Coronary artery (tissue), 2 donors: Measurements from ENCODE around the gene HOXC9.

Source experiments
- DNase-seq: peaks from one replicate; pipeline ENCODE4 v3.0.0-alpha.2; 2017; ENCODE audit warnings: low spot score
- H3K27ac ChIP-seq, 2 donors: fragments of 200-600 bp; sonication (generic); one replicate each; pipeline ENCODE4 v1.5.1; 2016 to 2019
- H3K4me3 ChIP-seq: fragments of 200-600 bp; sonication (generic); 2 replicates; pipeline ENCODE4 v1.5.1; 2016; ENCODE audit warnings: mild to moderate bottlenecking, moderate library complexity
- CTCF ChIP-seq: fragments of 200-600 bp; sonication (generic); IDR thresholded peaks from one replicate; pipeline ENCODE4 v1.5.1; 2019; ENCODE audit warnings: antibody characterized with exemption

The HOXC9 gene

DNA sequence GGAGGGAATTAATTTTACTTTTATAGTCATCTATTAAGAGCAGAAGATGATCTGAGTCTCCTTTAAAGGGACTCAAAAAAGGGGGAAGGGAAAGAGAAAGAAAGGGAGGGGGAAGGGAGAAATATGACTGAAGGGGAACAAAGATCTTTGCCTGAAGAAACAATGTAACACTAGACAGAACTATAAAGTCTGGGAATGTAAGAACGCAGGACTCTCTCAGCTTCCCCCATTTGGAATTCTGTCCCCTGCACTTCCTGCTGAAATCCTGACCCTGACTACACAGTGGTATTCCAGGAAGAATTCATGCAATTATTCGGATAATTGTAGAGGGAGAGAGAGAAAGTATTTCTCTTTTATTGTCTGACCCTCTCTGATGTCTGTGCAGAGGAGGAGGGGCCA is 35.6 kb upstream of the HOXC9 start:
- Histone ChIP-seq H3K4me3 (no peak overlapping the region), H3K27ac (no peak overlapping the region)
- TF ChIP-seq CTCF = no peak
- no peak for DNase-seq

- H3K4me3 ChIP-seq = no peak overlapping the region
- no peak for TF ChIP-seq CTCF
- no peak overlapping the region for H3K27ac ChIP-seq
- no peak for DNase-seq
Observed at GRCh38 chr12:53965281-53966084, 34.5 kb upstream of the HOXC9 start.

- no peak for TF ChIP-seq CTCF
- no peak for DNase-seq
- Histone ChIP-seq H3K4me3 (no peak overlapping the region), H3K27ac (no peak overlapping the region)
Observed at GRCh38 chr12:53966085-53966384, 33.9 kb upstream of the HOXC9 start.

DNA sequence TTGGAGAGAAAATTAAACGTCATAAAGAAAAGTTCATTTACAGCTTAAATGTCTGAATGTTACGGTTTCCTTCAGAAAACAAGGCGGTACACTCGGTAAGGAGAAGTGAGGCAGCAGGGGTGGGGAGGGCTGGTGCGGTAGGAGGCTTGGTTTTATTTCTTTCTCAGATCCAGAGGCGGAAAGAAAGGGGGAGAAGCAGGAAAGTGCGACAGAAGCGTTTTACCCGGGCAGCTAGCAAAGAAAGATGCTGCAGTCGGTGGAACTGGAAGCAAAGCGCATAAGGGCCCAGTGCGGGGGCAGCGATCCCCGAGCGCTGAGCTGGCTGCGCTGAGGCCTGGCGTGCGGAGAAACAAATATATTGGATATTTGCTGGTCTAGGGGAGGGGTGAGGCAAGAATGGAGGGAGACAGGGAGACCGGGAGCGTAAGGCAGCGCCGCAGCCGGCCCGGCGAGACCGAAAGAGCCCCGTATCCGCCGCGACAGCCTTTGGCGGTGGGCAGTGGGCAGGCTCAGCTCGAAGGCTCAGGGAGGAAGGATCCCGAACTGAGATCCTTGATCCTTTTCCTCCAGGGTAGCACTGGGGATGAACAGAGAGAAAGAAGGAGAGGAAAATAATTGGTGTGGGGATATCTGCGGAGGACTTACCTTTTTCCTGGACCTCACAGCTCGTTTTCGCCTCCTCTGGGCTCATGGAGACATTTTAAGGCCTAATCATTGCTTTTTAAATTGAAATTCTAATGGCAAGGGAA is 33.4 kb upstream of the HOXC9 start:
- H3K4me3 ChIP-seq = peak overlapping the region; percentile 47
- H3K27ac ChIP-seq = no peak overlapping the region
- no peak for TF ChIP-seq CTCF
- DNase-seq = no peak

- H3K4me3 ChIP-seq = no peak overlapping the region
- DNase-seq = no peak
- no peak for TF ChIP-seq CTCF
- no peak overlapping the region for H3K27ac ChIP-seq
Observed at GRCh38 chr12:53967421-53967925, 32.5 kb upstream of the HOXC9 start.

- Histone ChIP-seq H3K4me3 (no peak overlapping the region), H3K27ac (no peak overlapping the region)
- TF ChIP-seq CTCF = no peak
- DNase-seq = no peak
Observed at GRCh38 chr12:53968214-53969127, 31.5 kb upstream of the HOXC9 start.
